HAP-1 (cell line): ENCODE results near the gene OGA.

ENCODE experiments used
- DNase-seq, 2 experiments: peaks; one replicate each; pipeline ENCODE4 v3.0.0-alpha.2; 2016 to 2020; ENCODE audit warnings: low spot score in 2 of 2
- H3K27me3 ChIP-seq: fragments of 250-450 bp; sonication (Bioruptor Pico); 2 replicates; pipeline ENCODE4 v1.5.1; 2020; ENCODE audit warnings: low read depth, mild to moderate bottlenecking, moderate library complexity
- H3K36me3 ChIP-seq: fragments of 250-450 bp; sonication (Bioruptor Pico); replicated peaks from 2 replicates; pipeline ENCODE4 v1.5.1; 2020; ENCODE audit warnings: mild to moderate bottlenecking
- H3K4me1 ChIP-seq: fragments of 250-450 bp; sonication (Bioruptor Pico); 2 replicates; pipeline ENCODE4 v1.5.1; 2020; ENCODE audit warnings: mild to moderate bottlenecking
- H3K4me3 ChIP-seq: fragments of 250-450 bp; sonication (Bioruptor Pico); 2 replicates; pipeline ENCODE4 v1.5.1; 2020; ENCODE audit warnings: mild to moderate bottlenecking, moderate library complexity
- H3K9me3 ChIP-seq: fragments of 250-450 bp; sonication (Bioruptor Pico); 2 replicates; pipeline ENCODE4 v1.5.1; 2020; ENCODE audit warnings: mild to moderate bottlenecking, moderate library complexity
- in situ Hi-C: fragments of 300-500 bp; cut with MboI; formaldehyde crosslinking; loops from 3 replicates; pipeline ENCODE4 v1.14.3; 2020; ENCODE audit warnings: low sequenced_read_pairs, inconsistent platforms, mixed read lengths

OGA gene

DNA sequence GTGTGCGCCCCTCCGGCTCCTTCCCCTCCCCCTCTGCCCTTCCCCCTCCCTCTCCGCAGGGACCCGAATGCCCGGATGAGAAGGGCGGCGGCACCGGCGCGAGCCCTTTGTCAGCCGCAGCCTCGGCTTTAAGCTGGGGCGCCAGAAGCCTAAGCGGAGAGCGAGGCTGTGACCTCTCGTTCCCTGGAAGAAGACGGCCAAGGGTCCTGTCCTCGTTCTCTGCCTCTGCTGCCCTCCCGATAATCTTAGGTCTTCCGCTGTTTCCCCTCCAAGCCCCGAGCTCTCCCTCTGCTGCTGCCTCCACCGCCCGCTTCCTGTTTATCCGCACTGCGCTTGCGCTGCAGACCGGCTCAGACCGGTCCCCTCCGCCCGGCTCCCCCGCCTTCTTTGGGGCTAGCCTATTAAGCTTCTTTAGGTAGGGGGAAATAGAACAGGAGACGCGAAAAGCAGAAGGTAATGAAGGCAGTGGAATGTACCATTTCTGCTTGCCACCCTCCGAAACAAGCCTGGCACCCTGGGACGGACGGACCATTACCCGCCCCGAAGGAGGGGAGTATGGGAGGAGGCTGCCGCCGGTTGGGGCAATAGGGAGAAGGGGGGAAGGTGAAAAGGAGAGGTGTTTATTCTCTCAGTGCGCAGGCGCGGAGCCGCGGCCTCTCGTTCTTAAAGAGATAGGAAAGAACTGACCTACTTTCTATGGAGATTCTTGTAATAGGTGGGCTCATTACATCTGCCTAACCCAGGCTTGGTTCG, at the start of gene OGA:
Gene OGA, minus strand, starts transcription at position 326 of the 753 bp plus-strand sequence. CDS start 422 bp downstream, outside the sequence.
- no peaks in the 10 kb centered on the region for H3K27me3 ChIP-seq
- H3K4me3 ChIP-seq = peak within 1 kb of the TSS; percentile 74
- H3K9me3 ChIP-seq = no peaks in the 10 kb centered on the region
- peaks cover 9% of the 10 kb centered on the region for H3K4me1 ChIP-seq
- in situ Hi-C loops = no loop called here
- peaks cover 2% of the 10 kb centered on the region for H3K36me3 ChIP-seq
- peak; percentile 99 for DNase-seq

DNA sequence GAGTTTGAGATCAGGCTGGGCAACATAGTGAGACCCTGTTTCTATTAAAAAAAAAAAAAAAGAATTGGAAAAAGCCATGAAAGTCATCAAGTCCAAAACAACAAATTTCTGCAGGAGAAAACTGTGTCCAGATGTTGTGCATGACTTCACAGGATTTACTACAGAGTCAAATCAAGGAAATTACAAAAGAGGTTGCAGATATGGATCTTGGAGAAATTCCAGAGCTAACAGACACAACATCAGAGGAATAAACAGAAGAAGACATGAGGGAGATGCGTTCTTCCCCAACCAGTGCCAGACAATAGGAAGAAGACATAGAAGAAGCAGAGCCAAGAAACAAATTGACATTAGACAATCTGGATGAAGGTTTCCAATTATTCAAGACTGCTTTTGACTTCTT, 49.7 kb upstream of the OGA start:
- H3K4me3 ChIP-seq = no peak overlapping the region
- H3K27me3 ChIP-seq = no peaks in the 10 kb centered on the region
- in situ Hi-C loops = no loop called here
- DNase-seq = no peak
- H3K4me1 ChIP-seq = peaks cover 7% of the 10 kb centered on the region; the same call in 1 of the 2 replicates
- H3K9me3 ChIP-seq = no peaks in the 10 kb centered on the region
- no peaks in the 10 kb centered on the region for H3K36me3 ChIP-seq

DNA sequence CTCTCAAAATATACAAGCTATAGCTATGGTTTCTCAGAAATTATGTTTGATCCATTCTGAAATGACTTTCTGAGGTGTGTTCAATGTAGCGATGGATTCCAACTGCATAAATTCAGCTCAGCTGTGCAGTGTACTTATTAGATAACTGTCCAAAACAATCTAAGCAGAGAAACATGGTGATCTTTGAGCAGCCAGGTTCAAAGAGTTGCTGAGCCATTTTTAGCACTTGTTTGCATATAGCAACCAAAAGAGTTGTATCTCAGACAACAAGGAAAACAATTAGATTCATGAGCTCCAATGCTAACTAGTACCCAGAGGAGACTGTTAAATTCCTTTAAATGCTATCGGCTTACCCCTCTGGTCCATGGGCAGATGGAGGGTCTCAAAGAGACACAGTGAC, 41.3 kb upstream of the OGA start:
- no peak for DNase-seq
- Histone ChIP-seq H3K27me3 (no peaks in the 10 kb centered on the region), H3K36me3 (no peaks in the 10 kb centered on the region), H3K9me3 (no peaks in the 10 kb centered on the region), H3K4me3 (no peak overlapping the region), H3K4me1 (no peaks in the 10 kb centered on the region)
- in situ Hi-C loops = no loop called here

GRCh38 chr10:101858723-101859500, 40.7 kb upstream of the OGA start:
- no peak overlapping the region for H3K4me3 ChIP-seq
- no peaks in the 10 kb centered on the region for H3K27me3 ChIP-seq
- no peaks in the 10 kb centered on the region for H3K36me3 ChIP-seq
- no peaks in the 10 kb centered on the region for H3K9me3 ChIP-seq
- in situ Hi-C loops = no loop called here
- no peak for DNase-seq
- H3K4me1 ChIP-seq = no peaks in the 10 kb centered on the region

GRCh38 chr10:101857802-101858476, 39.7 kb upstream of the OGA start:
- no peaks in the 10 kb centered on the region for H3K4me1 ChIP-seq
- no peaks in the 10 kb centered on the region for H3K27me3 ChIP-seq
- no peak overlapping the region for H3K4me3 ChIP-seq
- in situ Hi-C loops = no loop called here
- H3K9me3 ChIP-seq = no peaks in the 10 kb centered on the region
- H3K36me3 ChIP-seq = no peaks in the 10 kb centered on the region
- DNase-seq = no peak

- Histone ChIP-seq H3K9me3 (no peaks in the 10 kb centered on the region), H3K4me3 (no peak overlapping the region), H3K36me3 (no peaks in the 10 kb centered on the region), H3K27me3 (no peaks in the 10 kb centered on the region), H3K4me1 (no peaks in the 10 kb centered on the region)
- DNase-seq = no peak
- in situ Hi-C loops = no loop called here
Measured at GRCh38 chr10:101856626-101857025, 38.4 kb upstream of the OGA start.

- Histone ChIP-seq H3K4me3 (no peak overlapping the region), H3K36me3 (no peaks in the 10 kb centered on the region), H3K9me3 (no peaks in the 10 kb centered on the region), H3K4me1 (no peaks in the 10 kb centered on the region), H3K27me3 (no peaks in the 10 kb centered on the region)
- DNase-seq = no peak
- in situ Hi-C loops = no loop called here
Measured at GRCh38 chr10:101851411-101852116, 33.3 kb upstream of the OGA start.

- Histone ChIP-seq H3K4me3 (no peak overlapping the region), H3K9me3 (no peaks in the 10 kb centered on the region), H3K36me3 (no peaks in the 10 kb centered on the region), H3K4me1 (no peaks in the 10 kb centered on the region), H3K27me3 (no peaks in the 10 kb centered on the region)
- in situ Hi-C loops = no loop called here
- DNase-seq = no peak
Measured at GRCh38 chr10:101850749-101851148, 32.5 kb upstream of the OGA start.

GRCh38 chr10:101848894-101849351, 30.7 kb upstream of the OGA start:
- Histone ChIP-seq H3K4me3 (no peak overlapping the region), H3K4me1 (no peaks in the 10 kb centered on the region), H3K27me3 (no peaks in the 10 kb centered on the region), H3K9me3 (no peaks in the 10 kb centered on the region), H3K36me3 (no peaks in the 10 kb centered on the region; the same call in 1 of the 2 replicates)
- in situ Hi-C loops = no loop called here
- DNase-seq = no peak

- Histone ChIP-seq H3K4me1 (no peaks in the 10 kb centered on the region), H3K9me3 (no peaks in the 10 kb centered on the region), H3K4me3 (no peak overlapping the region), H3K27me3 (no peaks in the 10 kb centered on the region), H3K36me3 (no peaks in the 10 kb centered on the region; the same call in 1 of the 2 replicates)
- in situ Hi-C loops = no loop called here
- no peak for DNase-seq
Measured at GRCh38 chr10:101848408-101848807, 30.2 kb upstream of the OGA start.

DNA sequence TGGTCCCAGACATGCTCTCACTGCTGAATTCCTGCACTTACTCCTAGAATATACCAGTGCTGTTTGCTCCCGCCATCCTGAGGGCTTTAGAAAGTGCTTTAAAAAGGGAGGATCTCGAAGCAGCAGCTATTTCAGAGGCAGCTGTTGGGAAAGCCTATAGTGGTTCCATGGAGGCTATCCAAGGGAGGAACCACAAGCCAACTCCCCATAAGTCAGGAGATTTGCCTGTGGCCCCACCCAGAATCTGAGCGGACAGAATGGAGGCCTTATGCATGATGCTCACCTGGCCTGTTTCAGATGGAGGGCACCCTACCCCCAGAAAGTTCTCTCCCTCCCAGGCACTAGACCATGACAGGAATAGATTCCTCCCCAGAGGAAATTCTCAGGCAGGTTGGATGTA, 27.6 kb upstream of the OGA start:
- peaks cover 2% of the 10 kb centered on the region; the same call in 1 of the 2 replicates for H3K4me1 ChIP-seq
- no peak overlapping the region for H3K4me3 ChIP-seq
- no peaks in the 10 kb centered on the region for H3K27me3 ChIP-seq
- in situ Hi-C loops = no loop called here
- no peaks in the 10 kb centered on the region; the same call in 1 of the 2 replicates for H3K36me3 ChIP-seq
- no peak for DNase-seq
- no peaks in the 10 kb centered on the region for H3K9me3 ChIP-seq

DNA sequence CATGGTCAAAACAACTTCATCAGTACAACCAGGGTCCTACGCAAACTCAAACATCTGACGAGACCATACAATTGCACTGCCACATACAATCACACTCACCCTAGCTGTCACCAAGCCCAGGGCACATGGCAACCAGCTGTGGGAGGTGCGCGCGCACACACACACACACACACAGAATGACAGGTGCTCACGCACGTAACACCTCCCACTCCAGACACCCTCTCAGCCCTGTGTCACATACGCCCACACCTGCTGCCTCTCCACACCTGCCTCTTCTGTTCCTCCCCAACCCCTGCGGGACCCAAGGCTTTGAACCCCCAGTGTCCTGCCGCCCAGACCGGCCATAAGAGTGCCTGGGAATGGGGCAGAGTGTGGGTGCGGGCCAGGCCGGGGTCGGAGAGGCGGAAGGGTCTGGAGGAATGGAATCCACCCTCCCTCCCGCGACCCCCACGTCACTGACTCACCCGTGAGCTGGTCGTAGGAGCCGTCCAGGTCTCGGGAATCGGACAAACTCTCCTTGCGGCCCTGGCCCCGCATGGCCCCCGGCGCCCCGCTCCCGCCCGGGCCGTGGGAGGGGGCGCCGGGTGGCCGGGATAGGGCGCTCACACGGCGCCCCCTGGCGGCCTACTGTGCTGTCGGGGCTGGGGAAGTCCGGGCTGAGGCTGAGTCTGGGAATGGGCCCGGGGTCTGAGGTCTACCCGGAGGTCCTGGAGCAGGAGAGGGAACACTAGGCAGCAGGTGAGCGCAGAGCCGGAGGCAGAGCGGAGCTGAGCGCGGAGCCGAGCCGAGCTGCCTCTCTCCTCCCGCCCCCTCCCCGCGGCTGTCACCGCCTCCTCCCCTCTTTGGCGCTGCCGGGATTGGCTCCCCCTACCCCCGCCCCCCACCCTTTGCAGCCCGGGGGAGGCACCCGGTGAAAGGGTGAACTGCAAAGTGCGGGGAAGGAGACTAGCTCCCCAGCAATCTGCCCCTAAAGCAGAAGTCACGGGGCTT, 25.1 kb upstream of the OGA start, which contains the start of gene KCNIP2:
Gene KCNIP2, minus strand, starts transcription at position 769 of the 990 bp plus-strand sequence. Its CDS starts 232 bp downstream, at position 537.
- H3K4me3 ChIP-seq = peak within 1 kb of the TSS; percentile 13; the same call in 1 of the 2 replicates
- DNase-seq = peak in 1 of 2 experiments; percentile 68
- in situ Hi-C loops = no loop called here

More for the DNA sequence above, 25.1 kb upstream of the OGA start, which contains the start of gene KCNIP2:
- Histone ChIP-seq H3K27me3 (no peaks in the 10 kb centered on the region), H3K9me3 (no peaks in the 10 kb centered on the region), H3K4me1 (peaks cover 3% of the 10 kb centered on the region; the same call in 1 of the 2 replicates), H3K36me3 (no peaks in the 10 kb centered on the region; the same call in 1 of the 2 replicates)
